ENCODE measurements around the gene ABI3BP. TPM values are rescaled to one million over a fixed set of nuclear protein-coding genes. Genes with fewer than 3 reads are reported as not detected.

The ABI3BP gene
- total RNA-seq, 4 donors from 2014 or later = 18.2 to 77.0 (median 29.4) TPM

DNA sequence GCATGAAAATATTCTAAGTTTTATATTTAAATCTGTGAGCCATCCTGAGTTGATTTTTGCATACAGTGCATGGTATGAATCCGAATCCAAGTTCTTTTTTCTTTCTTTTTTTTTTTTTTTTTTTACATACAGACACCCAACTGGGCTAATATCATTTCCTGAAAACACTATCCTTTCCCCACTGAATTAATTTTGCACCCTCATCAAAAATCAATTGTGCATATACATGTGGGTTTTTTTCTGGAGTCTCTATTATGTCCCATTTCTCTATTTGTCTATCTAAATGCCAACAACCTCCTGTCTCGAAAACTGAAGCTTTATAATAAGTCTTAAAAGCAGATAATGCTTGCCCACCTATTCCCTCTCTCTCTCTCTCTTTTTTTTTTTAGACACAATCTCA lies 5.9 kb upstream of the ABI3BP start:
- no peaks in the 10 kb centered on the region for H3K4me1 ChIP-seq
- no peak for DNase-seq
- H3K9me3 ChIP-seq = no peaks in the 10 kb centered on the region
- no peak for TF ChIP-seq POLR2A (IDR thresholded peaks at IDR 0.05)
- TF ChIP-seq, protein P1, sequence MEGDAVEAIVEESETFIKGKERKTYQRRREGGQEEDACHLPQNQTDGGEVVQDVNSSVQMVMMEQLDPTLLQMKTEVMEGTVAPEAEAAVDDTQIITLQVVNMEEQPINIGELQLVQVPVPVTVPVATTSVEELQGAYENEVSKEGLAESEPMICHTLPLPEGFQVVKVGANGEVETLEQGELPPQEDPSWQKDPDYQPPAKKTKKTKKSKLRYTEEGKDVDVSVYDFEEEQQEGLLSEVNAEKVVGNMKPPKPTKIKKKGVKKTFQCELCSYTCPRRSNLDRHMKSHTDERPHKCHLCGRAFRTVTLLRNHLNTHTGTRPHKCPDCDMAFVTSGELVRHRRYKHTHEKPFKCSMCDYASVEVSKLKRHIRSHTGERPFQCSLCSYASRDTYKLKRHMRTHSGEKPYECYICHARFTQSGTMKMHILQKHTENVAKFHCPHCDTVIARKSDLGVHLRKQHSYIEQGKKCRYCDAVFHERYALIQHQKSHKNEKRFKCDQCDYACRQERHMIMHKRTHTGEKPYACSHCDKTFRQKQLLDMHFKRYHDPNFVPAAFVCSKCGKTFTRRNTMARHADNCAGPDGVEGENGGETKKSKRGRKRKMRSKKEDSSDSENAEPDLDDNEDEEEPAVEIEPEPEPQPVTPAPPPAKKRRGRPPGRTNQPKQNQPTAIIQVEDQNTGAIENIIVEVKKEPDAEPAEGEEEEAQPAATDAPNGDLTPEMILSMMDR (IDR thresholded peaks at IDR 0.05) = no peak
- H3K27me3 ChIP-seq = no peaks in the 10 kb centered on the region
- H3K36me3 ChIP-seq = no peaks in the 10 kb centered on the region
- H3K27ac ChIP-seq = no peak overlapping the region
- H3K4me3 ChIP-seq = no peak overlapping the region

DNA sequence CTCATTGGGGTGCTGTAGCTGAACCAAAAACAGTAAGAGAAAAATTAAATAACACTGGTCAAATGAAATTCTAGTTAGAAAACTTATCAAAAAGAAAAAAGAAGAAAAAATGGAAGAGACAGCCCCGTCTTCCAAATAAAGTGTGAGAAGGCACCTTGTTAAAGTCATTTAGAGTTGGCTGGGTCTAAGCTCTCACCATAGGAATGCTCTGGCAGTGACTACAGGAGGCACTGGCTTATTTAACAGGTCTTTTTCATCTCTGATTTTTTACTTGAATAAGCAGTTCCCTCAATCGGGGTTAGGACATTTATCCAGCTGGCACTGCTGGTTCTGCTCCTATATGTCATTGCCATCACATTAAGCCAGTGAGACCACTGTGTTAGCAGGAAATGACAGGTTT lies 1.6 kb upstream of the ABI3BP start:
- TF ChIP-seq POLR2A (IDR thresholded peaks at IDR 0.05) = no peak
- TF ChIP-seq, protein P1 (IDR thresholded peaks at IDR 0.05) = no peak
- H3K9me3 ChIP-seq = no peaks in the 10 kb centered on the region
- no peak for DNase-seq
- H3K36me3 ChIP-seq = no peaks in the 10 kb centered on the region
- no peaks in the 10 kb centered on the region for H3K4me1 ChIP-seq
- H3K27me3 ChIP-seq = no peaks in the 10 kb centered on the region
- H3K4me3 ChIP-seq = no peak overlapping the region
- no peak overlapping the region for H3K27ac ChIP-seq

GRCh38 chr3:100994187-100994586 lies 966 bp upstream of the ABI3BP start:
- no peaks in the 10 kb centered on the region for H3K36me3 ChIP-seq
- peak overlapping the region in 1 of 4 donors; percentile 60 for H3K27ac ChIP-seq
- no peaks in the 10 kb centered on the region for H3K4me1 ChIP-seq
- no peaks in the 10 kb centered on the region for H3K9me3 ChIP-seq
- no peaks in the 10 kb centered on the region for H3K27me3 ChIP-seq
- DNase-seq = no peak
- no peak for TF ChIP-seq POLR2A (IDR thresholded peaks at IDR 0.05)
- TF ChIP-seq, protein P1 (IDR thresholded peaks at IDR 0.05) = no peak
- no peak overlapping the region for H3K4me3 ChIP-seq

DNA sequence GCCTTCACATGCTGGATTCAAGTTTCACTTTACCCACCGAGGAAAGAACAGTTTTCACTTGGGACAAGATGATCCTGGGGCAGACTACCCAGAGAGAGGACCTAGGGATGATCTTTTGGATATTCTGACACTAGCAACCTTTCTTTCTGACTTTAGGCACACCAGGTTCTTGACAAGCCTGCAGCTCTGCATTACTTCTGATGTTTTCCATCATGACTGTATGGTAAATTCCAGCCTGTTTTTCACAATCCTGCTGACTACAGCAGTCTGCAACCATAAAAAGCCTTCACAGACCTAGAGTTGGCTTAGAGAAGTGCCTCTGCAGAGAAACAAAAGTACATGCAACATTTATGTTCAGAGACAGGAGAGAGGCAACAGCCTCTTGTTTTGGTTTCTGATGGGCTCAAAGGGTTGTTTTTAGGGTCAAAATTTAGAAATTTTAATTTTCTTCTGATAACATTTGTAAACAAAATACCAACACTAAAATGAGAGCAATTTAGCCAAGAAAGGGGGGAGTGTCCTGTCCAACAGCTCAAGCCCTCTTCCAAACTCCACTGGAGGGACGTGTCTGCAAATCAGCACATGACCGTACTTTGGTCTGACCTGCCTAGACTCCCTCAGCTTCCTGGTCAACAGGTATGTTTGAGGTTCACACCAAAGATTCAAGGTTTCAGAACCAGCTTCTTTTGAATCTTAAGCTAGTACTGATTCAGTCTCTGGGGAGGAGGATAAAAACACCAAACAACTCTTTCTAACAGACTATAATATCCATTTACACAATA lies 799 bp downstream of the ABI3BP start:
- no peak for TF ChIP-seq POLR2A (IDR thresholded peaks at IDR 0.05)
- TF ChIP-seq, protein P1 (IDR thresholded peaks at IDR 0.05) = no peak
- H3K27ac ChIP-seq = peak overlapping the region; percentile 17 to 68 (median 44)
- DNase-seq = peak in 1 of 3 donors; percentile 56
- H3K4me3 ChIP-seq = peak overlapping the region in 3 of 4 donors; percentile 10 to 50 (median 37)
- no peaks in the 10 kb centered on the region for H3K4me1 ChIP-seq
- H3K9me3 ChIP-seq = no peaks in the 10 kb centered on the region
- H3K27me3 ChIP-seq = no peaks in the 10 kb centered on the region
- no peaks in the 10 kb centered on the region for H3K36me3 ChIP-seq

GRCh38 chr3:100988080-100988479 lies 5.1 kb downstream of the ABI3BP start:
- DNase-seq = no peak

More at GRCh38 chr3:100988080-100988479, 5.1 kb downstream of the ABI3BP start:
- no peak overlapping the region for H3K4me3 ChIP-seq
- TF ChIP-seq POLR2A (IDR thresholded peaks at IDR 0.05) = no peak
- TF ChIP-seq, protein P1 (IDR thresholded peaks at IDR 0.05) = no peak
- H3K27me3 ChIP-seq = no peaks in the 10 kb centered on the region
- H3K4me1 ChIP-seq = no peaks in the 10 kb centered on the region
- H3K27ac ChIP-seq = no peak overlapping the region
- H3K36me3 ChIP-seq = no peaks in the 10 kb centered on the region
- no peaks in the 10 kb centered on the region for H3K9me3 ChIP-seq

All from Peyer's patch (tissue), 4 donors.